Neural cell (in vitro differentiated cells): ENCODE measurements around the gene WNT5B.

ENCODE experiments used
- EZH2 ChIP-seq: fragments of 200-600, 300-800 bp; shearing (Covaris generic), sonication (generic); IDR thresholded peaks from 2 replicates; pipeline ENCODE4 v1.6.1; 2014; ENCODE audit warnings: antibody characterized with exemption, low read length, borderline replicate concordance, mild to moderate bottlenecking; ENCODE audit not compliant: insufficient read depth, poor library complexity, severe bottlenecking
- MXI1 ChIP-seq: fragments of 450-650 bp; conservative IDR thresholded peaks from 2 replicates; pipeline ENCODE4 v1.6.1; 2014; ENCODE audit warnings: antibody characterized with exemption, mild to moderate bottlenecking; ENCODE audit not compliant: poor library complexity, severe bottlenecking
- POLR2AphosphoS5 ChIP-seq: IDR thresholded peaks from 2 replicates; pipeline ENCODE4 v1.6.1; 2012
- RAD21 ChIP-seq: fragments of 450-650 bp; conservative IDR thresholded peaks from 2 replicates; pipeline ENCODE4 v1.6.1; 2014; ENCODE audit warnings: antibody characterized with exemption, mild to moderate bottlenecking, moderate library complexity
- TAF1 ChIP-seq: IDR thresholded peaks from 2 replicates; pipeline ENCODE4 v1.6.1; 2012; ENCODE audit warnings: low read depth
- TF ChIP-seq, protein P1 (sequence below): fragments of 450-650 bp; IDR thresholded peaks from 2 replicates; pipeline ENCODE4 v1.5.1; 2014; ENCODE audit warnings: antibody characterized with exemption, mild to moderate bottlenecking, moderate library complexity; ENCODE audit not compliant: poor library complexity, severe bottlenecking

DNA sequence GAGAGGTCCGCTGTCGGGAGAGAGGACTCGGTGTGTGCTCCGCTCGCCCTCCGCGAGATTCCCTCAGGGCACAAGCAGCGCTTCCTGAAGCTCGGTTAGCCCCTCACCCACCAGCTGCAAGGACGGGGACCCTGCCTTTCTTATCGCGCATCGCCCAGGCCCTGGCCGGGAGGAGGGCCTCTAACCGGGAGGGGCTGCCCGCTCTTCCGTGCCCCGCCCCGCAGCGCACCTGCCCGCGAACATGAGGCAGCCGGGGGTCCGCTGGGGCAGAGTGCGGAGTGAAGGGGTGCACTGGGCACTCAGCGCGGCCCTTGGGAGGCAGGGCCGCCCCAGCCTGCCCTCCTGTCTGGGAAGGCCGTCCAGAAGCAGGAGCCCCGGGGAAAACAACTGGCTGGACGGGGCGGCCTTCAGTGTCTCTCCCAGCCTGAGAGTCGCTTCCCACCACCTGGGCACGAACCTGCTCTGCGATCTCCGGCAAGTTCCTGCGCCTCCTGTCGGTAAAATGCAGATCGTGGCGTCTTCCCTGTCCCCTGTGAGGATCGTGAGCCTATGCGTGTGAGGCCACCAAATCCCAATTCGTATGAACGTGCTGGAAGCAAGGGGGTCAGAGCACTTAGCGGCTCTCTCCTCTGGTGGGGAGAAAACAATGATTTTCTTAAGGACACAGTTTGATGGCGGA is 33.9 kb downstream of the WNT5B start:
- TF ChIP-seq, protein P1, sequence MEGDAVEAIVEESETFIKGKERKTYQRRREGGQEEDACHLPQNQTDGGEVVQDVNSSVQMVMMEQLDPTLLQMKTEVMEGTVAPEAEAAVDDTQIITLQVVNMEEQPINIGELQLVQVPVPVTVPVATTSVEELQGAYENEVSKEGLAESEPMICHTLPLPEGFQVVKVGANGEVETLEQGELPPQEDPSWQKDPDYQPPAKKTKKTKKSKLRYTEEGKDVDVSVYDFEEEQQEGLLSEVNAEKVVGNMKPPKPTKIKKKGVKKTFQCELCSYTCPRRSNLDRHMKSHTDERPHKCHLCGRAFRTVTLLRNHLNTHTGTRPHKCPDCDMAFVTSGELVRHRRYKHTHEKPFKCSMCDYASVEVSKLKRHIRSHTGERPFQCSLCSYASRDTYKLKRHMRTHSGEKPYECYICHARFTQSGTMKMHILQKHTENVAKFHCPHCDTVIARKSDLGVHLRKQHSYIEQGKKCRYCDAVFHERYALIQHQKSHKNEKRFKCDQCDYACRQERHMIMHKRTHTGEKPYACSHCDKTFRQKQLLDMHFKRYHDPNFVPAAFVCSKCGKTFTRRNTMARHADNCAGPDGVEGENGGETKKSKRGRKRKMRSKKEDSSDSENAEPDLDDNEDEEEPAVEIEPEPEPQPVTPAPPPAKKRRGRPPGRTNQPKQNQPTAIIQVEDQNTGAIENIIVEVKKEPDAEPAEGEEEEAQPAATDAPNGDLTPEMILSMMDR: peak; percentile 27
- TF ChIP-seq POLR2AphosphoS5 (no peak), TAF1 (no peak), EZH2 (no peak), RAD21 (no peak), MXI1 (no peak)
